HepG2 (cell line): ENCODE results near the gene GCSAM. TPM values are rescaled to one million over a fixed set of nuclear protein-coding genes. Genes with fewer than 3 reads are reported as not detected.
A peak's percentile ranks its signal among the peaks of the same experiment; 100 is the strongest.

ENCODE experiments used
- ADNP ChIP-seq: sonication (generic); formaldehyde crosslinking; IDR thresholded peaks from 2 replicates; pipeline ENCODE4 v1.4.0; 2020; ENCODE audit warnings: missing genetic modification reagents
- ARNTL ChIP-seq: sonication (generic); formaldehyde crosslinking; IDR thresholded peaks from 2 replicates; pipeline ENCODE4 v1.4.0; 2020; ENCODE audit warnings: mild to moderate bottlenecking, missing genetic modification reagents
- FOXC1 ChIP-seq: sonication (generic); formaldehyde crosslinking; IDR thresholded peaks from 2 replicates; pipeline ENCODE4 v1.8.0; 2022; ENCODE audit warnings: mild to moderate bottlenecking, missing genetic modification reagents, borderline replicate concordance
- HES4 ChIP-seq: sonication (generic); formaldehyde crosslinking; IDR thresholded peaks from 2 replicates; pipeline ENCODE4 v1.9.0; 2021; ENCODE audit warnings: mild to moderate bottlenecking, missing genetic modification reagents, borderline replicate concordance
- KAT7 ChIP-seq: IDR thresholded peaks from 2 replicates; pipeline ENCODE4 v1.6.1; 2018; ENCODE audit warnings: borderline replicate concordance, missing compliant biosample characterization
- KDM2A ChIP-seq: sonication (generic); formaldehyde crosslinking; IDR thresholded peaks from 2 replicates; pipeline ENCODE4 v1.4.0; 2020; ENCODE audit warnings: low read depth, missing genetic modification reagents, borderline replicate concordance
- PITX1 ChIP-seq: sonication (generic); formaldehyde crosslinking; IDR thresholded peaks from 2 replicates; pipeline ENCODE4 v1.5.1; 2020; ENCODE audit warnings: mild to moderate bottlenecking, missing genetic modification reagents
- RNF2 ChIP-seq: fragments of 450-650 bp; conservative IDR thresholded peaks from 2 replicates; pipeline ENCODE4 v1.6.1; 2016; ENCODE audit warnings: low read depth
- RXRA ChIP-seq: sonication (generic); formaldehyde crosslinking; IDR thresholded peaks from 2 replicates; pipeline ENCODE4 v1.5.1; 2020; ENCODE audit warnings: missing genetic modification reagents
- SP4 ChIP-seq: sonication (generic); formaldehyde crosslinking; IDR thresholded peaks from 2 replicates; pipeline ENCODE4 v1.8.1; 2023; ENCODE audit warnings: mild to moderate bottlenecking, missing genetic modification reagents
- ZBTB3 ChIP-seq: sonication (generic); formaldehyde crosslinking; IDR thresholded peaks from 2 replicates; pipeline ENCODE4 v1.4.0; 2020; ENCODE audit warnings: low read depth, mild to moderate bottlenecking, moderate library complexity, missing genetic modification reagents, borderline replicate concordance
- ZMYM2 ChIP-seq: sonication (generic); formaldehyde crosslinking; IDR thresholded peaks from 2 replicates; pipeline ENCODE4 v1.8.0; 2022; ENCODE audit warnings: mild to moderate bottlenecking, missing genetic modification reagents
- ZMYM3 ChIP-seq: sonication (generic); formaldehyde crosslinking; IDR thresholded peaks from 2 replicates; pipeline ENCODE4 v1.5.1; 2020; ENCODE audit warnings: mild to moderate bottlenecking, missing genetic modification reagents
- ZNF546 ChIP-seq: sonication (generic); formaldehyde crosslinking; conservative IDR thresholded peaks from 2 replicates; pipeline ENCODE4 v1.8.1; 2023; ENCODE audit warnings: mild to moderate bottlenecking, missing genetic modification reagents
- polyA plus RNA-seq, 8 experiments: library from polyadenylated mRNA; depleted of rRNA in 3 of 8; stranded (reverse) in 7 of 8; unstranded in 1 of 8; fragments of >200 nt; fragmentation: Illumina TruSeq in 4 of 8; extraction: Trizol in 4 of 8; gene quantifications; 2 replicates each; pipeline versions ENCODE4 v1.2.1 to v1.2.3, GENCODE V29; 2011 to 2016; ENCODE audit warnings: low read depth in 4 of 8, missing spikeins in 1 of 8, mixed read lengths in 1 of 8; ENCODE audit not compliant: insufficient read depth in 1 of 8
- total RNA-seq, 5 experiments: library from RNA; depleted of rRNA; stranded (reverse); fragments of >200 nt; fragmentation: Illumina TruSeq; extraction: Trizol; gene quantifications; 2 replicates each; pipeline ENCODE4 v1.2.3, GENCODE V29; 2016; ENCODE audit warnings: low read depth in 1 of 5
- TF ChIP-seq, protein P1 (sequence below): conservative IDR thresholded peaks from 2 replicates; pipeline ENCODE4 v1.6.1; 2018; ENCODE audit warnings: missing genetic modification reagents
- TF ChIP-seq, protein P2 (sequence below): sonication (generic); formaldehyde crosslinking; IDR thresholded peaks from 2 replicates; pipeline ENCODE4 v1.4.0; 2020; ENCODE audit warnings: missing genetic modification reagents, mild to moderate bottlenecking, borderline replicate concordance
- TF ChIP-seq, protein P3 (sequence below): sonication (generic); formaldehyde crosslinking; IDR thresholded peaks from 2 replicates; pipeline ENCODE4 v1.8.1; 2023; ENCODE audit warnings: mild to moderate bottlenecking, missing genetic modification reagents
- TF ChIP-seq, protein P4 (sequence below), 2 experiments: fragments of 450-650 bp in 1 of 2; sonication (generic) in 1 of 2; formaldehyde crosslinking; IDR thresholded peaks; 2 replicates each; pipeline versions ENCODE4 v1.5.0 to v1.8.0; 2020 to 2022; ENCODE audit warnings: mild to moderate bottlenecking in 1 of 2, missing genetic modification reagents in 1 of 2
- TF ChIP-seq, protein P5 (sequence below): sonication (generic); formaldehyde crosslinking; IDR thresholded peaks from 2 replicates; pipeline ENCODE4 v1.5.0; 2020; ENCODE audit warnings: missing genetic modification reagents, mild to moderate bottlenecking, borderline replicate concordance
- TF ChIP-seq, protein P6 (sequence below): sonication (generic); formaldehyde crosslinking; IDR thresholded peaks from 2 replicates; pipeline ENCODE4 v1.8.0; 2023; ENCODE audit warnings: mild to moderate bottlenecking, missing genetic modification reagents

The GCSAM gene
- total and polyA plus RNA-seq, 2 of the 13 experiments (the other 11 are each of a cell fraction or from before 2014, with no cell fraction given), result not detected

DNA sequence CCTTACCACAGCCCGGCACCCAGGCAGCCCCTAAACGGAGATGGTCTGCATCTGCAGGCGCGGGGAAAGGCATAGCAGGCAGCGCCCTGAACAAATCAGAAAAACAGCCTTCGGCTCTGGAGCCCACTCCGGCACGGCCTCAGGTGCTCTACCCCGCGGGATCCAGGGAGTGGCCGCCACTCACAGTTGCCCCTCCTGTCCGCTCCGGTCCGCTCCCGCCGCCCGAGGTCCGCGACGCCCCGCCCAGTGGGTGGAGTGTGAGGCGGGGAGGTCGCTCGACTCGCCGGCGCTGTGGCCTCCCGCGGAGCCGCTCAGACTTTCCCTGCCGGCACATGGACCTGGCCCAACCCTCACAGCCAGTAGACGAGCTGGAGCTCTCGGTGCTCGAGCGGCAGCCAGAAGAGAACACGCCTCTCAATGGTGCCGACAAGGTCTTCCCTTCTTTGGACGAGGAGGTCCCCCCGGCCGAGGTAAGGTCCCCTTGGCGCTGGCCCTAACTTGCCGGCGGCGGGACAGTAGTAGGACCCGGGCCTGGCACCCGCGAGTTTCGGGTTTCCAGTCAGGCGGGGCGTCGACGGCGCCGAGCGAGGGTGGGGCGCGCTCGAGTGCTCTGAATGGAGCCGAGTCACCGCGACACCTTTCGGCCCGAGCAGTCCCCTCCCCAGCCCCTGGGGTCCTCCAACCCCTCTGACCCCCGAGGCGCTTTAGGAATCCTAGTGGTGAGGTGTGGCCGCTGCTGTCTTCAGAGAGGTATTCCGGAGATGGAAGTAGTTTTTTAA is 46.8 kb downstream of the GCSAM start, which contains the start of gene C3orf52 (continued):
- TF ChIP-seq, protein P1, sequence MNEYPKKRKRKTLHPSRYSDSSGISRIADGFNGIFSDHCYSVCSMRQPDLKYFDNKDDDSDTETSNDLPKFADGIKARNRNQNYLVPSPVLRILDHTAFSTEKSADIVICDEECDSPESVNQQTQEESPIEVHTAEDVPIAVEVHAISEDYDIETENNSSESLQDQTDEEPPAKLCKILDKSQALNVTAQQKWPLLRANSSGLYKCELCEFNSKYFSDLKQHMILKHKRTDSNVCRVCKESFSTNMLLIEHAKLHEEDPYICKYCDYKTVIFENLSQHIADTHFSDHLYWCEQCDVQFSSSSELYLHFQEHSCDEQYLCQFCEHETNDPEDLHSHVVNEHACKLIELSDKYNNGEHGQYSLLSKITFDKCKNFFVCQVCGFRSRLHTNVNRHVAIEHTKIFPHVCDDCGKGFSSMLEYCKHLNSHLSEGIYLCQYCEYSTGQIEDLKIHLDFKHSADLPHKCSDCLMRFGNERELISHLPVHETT (CRISPR knock-in tag), result no peak
- TF ChIP-seq ADNP (CRISPR knock-in tag) (no peak), KAT7 (CRISPR knock-in tag) (no peak), RXRA (peak; percentile 20; the same call in 1 of the 2 replicates), ZMYM3 (CRISPR knock-in tag) (0 out of 2 replicates have a peak, but pooled peaks have one; percentile 10), ZBTB3 (CRISPR knock-in tag) (0 out of 2 replicates have a peak, but pooled peaks have one; percentile 47), KDM2A (peak; percentile 79; the same call in 1 of the 2 replicates), ARNTL (CRISPR knock-in tag) (peak; percentile 32; the same call in 1 of the 2 replicates), RNF2 (peak; percentile 82; the same call in 1 of the 2 replicates), ZNF546 (peak; percentile 86; the same call in 1 of the 2 replicates), FOXC1 (CRISPR knock-in tag) (peak; percentile 85; the same call in 1 of the 2 replicates), SP4 (CRISPR knock-in tag) (peak; percentile 61; the same call in 1 of the 2 replicates), ZMYM2 (CRISPR knock-in tag) (0 out of 2 replicates have a peak, but pooled peaks have one; percentile 30), PITX1 (CRISPR knock-in tag) (peak; percentile 58; the same call in 1 of the 2 replicates), HES4 (CRISPR knock-in tag) (peak; percentile 52; the same call in 1 of the 2 replicates)
- TF ChIP-seq, protein P2, sequence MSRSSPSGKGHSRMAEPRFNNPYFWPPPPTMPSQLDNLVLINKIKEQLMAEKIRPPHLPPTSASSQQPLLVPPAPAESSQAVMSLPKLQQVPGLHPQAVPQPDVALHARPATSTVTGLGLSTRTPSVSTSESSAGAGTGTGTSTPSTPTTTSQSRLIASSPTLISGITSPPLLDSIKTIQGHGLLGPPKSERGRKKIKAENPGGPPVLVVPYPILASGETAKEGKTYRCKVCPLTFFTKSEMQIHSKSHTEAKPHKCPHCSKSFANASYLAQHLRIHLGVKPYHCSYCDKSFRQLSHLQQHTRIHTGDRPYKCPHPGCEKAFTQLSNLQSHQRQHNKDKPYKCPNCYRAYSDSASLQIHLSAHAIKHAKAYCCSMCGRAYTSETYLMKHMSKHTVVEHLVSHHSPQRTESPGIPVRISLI (CRISPR knock-in tag), result peak; percentile 15; the same call in 1 of the 2 replicates
- TF ChIP-seq, protein P3, sequence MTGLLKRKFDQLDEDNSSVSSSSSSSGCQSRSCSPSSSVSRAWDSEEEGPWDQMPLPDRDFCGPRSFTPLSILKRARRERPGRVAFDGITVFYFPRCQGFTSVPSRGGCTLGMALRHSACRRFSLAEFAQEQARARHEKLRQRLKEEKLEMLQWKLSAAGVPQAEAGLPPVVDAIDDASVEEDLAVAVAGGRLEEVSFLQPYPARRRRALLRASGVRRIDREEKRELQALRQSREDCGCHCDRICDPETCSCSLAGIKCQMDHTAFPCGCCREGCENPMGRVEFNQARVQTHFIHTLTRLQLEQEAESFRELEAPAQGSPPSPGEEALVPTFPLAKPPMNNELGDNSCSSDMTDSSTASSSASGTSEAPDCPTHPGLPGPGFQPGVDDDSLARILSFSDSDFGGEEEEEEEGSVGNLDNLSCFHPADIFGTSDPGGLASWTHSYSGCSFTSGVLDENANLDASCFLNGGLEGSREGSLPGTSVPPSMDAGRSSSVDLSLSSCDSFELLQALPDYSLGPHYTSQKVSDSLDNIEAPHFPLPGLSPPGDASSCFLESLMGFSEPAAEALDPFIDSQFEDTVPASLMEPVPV (CRISPR knock-in tag), result peak; percentile 80
- TF ChIP-seq, protein P4, sequence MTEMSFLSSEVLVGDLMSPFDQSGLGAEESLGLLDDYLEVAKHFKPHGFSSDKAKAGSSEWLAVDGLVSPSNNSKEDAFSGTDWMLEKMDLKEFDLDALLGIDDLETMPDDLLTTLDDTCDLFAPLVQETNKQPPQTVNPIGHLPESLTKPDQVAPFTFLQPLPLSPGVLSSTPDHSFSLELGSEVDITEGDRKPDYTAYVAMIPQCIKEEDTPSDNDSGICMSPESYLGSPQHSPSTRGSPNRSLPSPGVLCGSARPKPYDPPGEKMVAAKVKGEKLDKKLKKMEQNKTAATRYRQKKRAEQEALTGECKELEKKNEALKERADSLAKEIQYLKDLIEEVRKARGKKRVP (CRISPR knock-in tag; IDR thresholded peaks at IDR 0.05), result 0 out of 4 replicates have a peak, but pooled peaks of 1 of the 2 experiments have one; percentile 32
- TF ChIP-seq, protein P5, sequence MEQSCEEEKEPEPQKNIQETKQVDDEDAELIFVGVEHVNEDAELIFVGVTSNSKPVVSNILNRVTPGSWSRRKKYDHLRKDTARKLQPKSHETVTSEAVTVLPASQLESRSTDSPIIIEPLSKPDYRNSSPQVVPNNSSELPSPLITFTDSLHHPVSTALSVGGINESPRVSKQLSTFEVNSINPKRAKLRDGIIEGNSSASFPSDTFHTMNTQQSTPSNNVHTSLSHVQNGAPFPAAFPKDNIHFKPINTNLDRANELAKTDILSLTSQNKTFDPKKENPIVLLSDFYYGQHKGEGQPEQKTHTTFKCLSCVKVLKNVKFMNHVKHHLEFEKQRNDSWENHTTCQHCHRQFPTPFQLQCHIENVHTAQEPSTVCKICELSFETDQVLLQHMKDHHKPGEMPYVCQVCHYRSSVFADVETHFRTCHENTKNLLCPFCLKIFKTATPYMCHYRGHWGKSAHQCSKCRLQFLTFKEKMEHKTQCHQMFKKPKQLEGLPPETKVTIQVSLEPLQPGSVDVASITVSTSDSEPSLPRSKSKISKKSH, result peak; percentile 64; the same call in 1 of the 2 replicates
- TF ChIP-seq, protein P6, sequence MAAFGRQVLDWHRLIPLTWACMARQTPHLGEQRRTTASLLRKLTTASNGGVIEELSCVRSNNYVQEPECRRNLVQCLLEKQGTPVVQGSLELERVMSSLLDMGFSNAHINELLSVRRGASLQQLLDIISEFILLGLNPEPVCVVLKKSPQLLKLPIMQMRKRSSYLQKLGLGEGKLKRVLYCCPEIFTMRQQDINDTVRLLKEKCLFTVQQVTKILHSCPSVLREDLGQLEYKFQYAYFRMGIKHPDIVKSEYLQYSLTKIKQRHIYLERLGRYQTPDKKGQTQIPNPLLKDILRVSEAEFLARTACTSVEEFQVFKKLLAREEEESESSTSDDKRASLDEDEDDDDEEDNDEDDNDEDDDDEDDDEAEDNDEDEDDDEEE (CRISPR knock-in tag), result peak; percentile 75; the same call in 1 of the 2 replicates
